WTC11 (cell line): Measurements from ENCODE around the gene CARMIL3. TPM values are rescaled to one million over a fixed set of nuclear protein-coding genes. Genes with fewer than 3 reads are reported as not detected.

Experiments
- ELF4 ChIP-seq: sonication (generic); formaldehyde crosslinking; IDR thresholded peaks from 2 replicates; pipeline ENCODE4 v1.8.1; 2022; ENCODE audit warnings: low read depth, mild to moderate bottlenecking, moderate library complexity, missing genetic modification reagents
- FOXK1 ChIP-seq: sonication (generic); formaldehyde crosslinking; IDR thresholded peaks from 2 replicates; pipeline ENCODE4 v1.8.0; 2022; ENCODE audit warnings: mild to moderate bottlenecking, moderate library complexity, missing genetic modification reagents
- GABPB1 ChIP-seq: sonication (generic); formaldehyde crosslinking; IDR thresholded peaks from 2 replicates; pipeline ENCODE4 v1.8.1; 2023; ENCODE audit warnings: mild to moderate bottlenecking, missing genetic modification reagents
- GRHL2 ChIP-seq: fragments of 250-450 bp; sonication (Bioruptor Pico); IDR thresholded peaks from 2 replicates; pipeline ENCODE4 v1.8.0; 2022; ENCODE audit warnings: mild to moderate bottlenecking, moderate library complexity; ENCODE audit not compliant: insufficient replicate concordance, severe bottlenecking
- JAZF1 ChIP-seq: fragments of 250-450 bp; sonication (Bioruptor Pico); IDR thresholded peaks from 2 replicates; pipeline ENCODE4 v1.9.0; 2021; ENCODE audit warnings: moderate library complexity, mild to moderate bottlenecking, inconsistent platforms
- JUN ChIP-seq: sonication (generic); formaldehyde crosslinking; IDR thresholded peaks from 2 replicates; pipeline ENCODE4 v1.8.0; 2023; ENCODE audit warnings: mild to moderate bottlenecking, missing genetic modification reagents
- KAT7 ChIP-seq: sonication (generic); formaldehyde crosslinking; IDR thresholded peaks from 2 replicates; pipeline ENCODE4 v1.8.1; 2023; ENCODE audit warnings: missing genetic modification reagents, mild to moderate bottlenecking, borderline replicate concordance
- TCF7 ChIP-seq: sonication (generic); formaldehyde crosslinking; IDR thresholded peaks from 2 replicates; pipeline ENCODE4 v1.8.0; 2022; ENCODE audit warnings: mild to moderate bottlenecking, low read depth, missing genetic modification reagents, moderate library complexity
- TEAD4 ChIP-seq: sonication (generic); formaldehyde crosslinking; IDR thresholded peaks from 2 replicates; pipeline ENCODE4 v1.8.0; 2022; ENCODE audit warnings: mild to moderate bottlenecking, missing genetic modification reagents
- ZNF232 ChIP-seq: sonication (generic); formaldehyde crosslinking; IDR thresholded peaks from 2 replicates; pipeline ENCODE4 v1.8.0; 2022; ENCODE audit warnings: mild to moderate bottlenecking, missing genetic modification reagents
- ZNF263 ChIP-seq: sonication (generic); formaldehyde crosslinking; IDR thresholded peaks from 2 replicates; pipeline ENCODE4 v1.8.1; 2022; ENCODE audit warnings: low read depth, mild to moderate bottlenecking, moderate library complexity, missing genetic modification reagents
- total RNA-seq: library from RNA; stranded (reverse); gene quantifications from 3 replicates; pipeline ENCODE4 v1.2.3, GENCODE V29; 2021
- TF ChIP-seq, protein P1 (sequence below): sonication (generic); formaldehyde crosslinking; IDR thresholded peaks from 2 replicates; pipeline ENCODE4 v1.8.0; 2022; ENCODE audit warnings: mild to moderate bottlenecking, missing genetic modification reagents
- TF ChIP-seq, protein P2 (sequence below): fragments of 250-450 bp; sonication (Bioruptor Pico); IDR thresholded peaks from 2 replicates; pipeline ENCODE4 v1.9.0; 2021; ENCODE audit warnings: moderate library complexity, mild to moderate bottlenecking, inconsistent platforms, borderline replicate concordance
- TF ChIP-seq, protein P3 (sequence below): sonication (generic); formaldehyde crosslinking; IDR thresholded peaks from 2 replicates; pipeline ENCODE4 v1.8.0; 2023; ENCODE audit warnings: missing genetic modification reagents, mild to moderate bottlenecking, borderline replicate concordance
- TF ChIP-seq, protein P4 (sequence below): sonication (generic); formaldehyde crosslinking; IDR thresholded peaks from 2 replicates; pipeline ENCODE4 v1.8.0; 2022; ENCODE audit warnings: missing genetic modification reagents

The CARMIL3 gene
- total RNA-seq, 1 experiment from 2014 or later = 13.0 TPM

DNA sequence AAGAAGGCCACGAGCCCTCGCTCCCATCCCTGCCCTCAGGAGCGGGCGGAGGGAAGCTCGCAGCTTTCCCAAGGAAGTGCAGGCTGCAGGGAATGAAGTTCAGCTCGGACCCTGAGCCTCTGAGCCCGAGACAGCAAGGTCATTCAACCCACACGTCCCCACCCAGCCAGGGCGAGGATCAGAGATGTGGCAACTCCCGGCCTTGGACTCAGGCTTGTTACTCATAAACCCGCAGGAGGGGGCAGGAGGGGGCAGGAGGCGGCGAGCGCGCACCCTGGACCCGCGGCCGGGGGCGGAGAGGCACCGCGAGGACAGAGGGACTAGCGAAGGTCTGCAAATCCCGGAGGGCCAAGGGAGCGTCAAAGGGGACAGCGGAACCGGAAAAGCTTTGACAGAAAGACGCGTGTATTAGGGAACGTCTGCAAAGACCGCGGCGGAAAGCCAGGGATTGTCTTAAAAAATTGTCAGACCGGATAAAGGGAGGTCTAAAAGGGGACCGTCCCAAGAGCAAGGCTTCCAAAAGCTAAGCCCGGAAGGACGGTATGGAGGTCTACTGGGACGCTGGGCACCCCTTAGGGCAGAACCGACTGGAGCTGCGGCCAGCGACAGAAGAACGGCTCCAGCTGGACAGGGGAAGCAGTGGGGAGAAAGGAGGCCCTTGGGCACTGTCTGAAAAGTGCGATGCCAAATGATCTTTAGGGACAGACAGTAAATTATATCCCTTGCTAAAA is 62.2 kb downstream of the CARMIL3 start (continued):
- TF ChIP-seq JAZF1 (CRISPR knock-in tag) = no peak
- TF ChIP-seq, protein P1, sequence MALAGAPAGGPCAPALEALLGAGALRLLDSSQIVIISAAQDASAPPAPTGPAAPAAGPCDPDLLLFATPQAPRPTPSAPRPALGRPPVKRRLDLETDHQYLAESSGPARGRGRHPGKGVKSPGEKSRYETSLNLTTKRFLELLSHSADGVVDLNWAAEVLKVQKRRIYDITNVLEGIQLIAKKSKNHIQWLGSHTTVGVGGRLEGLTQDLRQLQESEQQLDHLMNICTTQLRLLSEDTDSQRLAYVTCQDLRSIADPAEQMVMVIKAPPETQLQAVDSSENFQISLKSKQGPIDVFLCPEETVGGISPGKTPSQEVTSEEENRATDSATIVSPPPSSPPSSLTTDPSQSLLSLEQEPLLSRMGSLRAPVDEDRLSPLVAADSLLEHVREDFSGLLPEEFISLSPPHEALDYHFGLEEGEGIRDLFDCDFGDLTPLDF (CRISPR knock-in tag) = no peak
- no peak for TF ChIP-seq TEAD4 (CRISPR knock-in tag)
- no peak for TF ChIP-seq KAT7 (CRISPR knock-in tag)
- TF ChIP-seq, protein P2, sequence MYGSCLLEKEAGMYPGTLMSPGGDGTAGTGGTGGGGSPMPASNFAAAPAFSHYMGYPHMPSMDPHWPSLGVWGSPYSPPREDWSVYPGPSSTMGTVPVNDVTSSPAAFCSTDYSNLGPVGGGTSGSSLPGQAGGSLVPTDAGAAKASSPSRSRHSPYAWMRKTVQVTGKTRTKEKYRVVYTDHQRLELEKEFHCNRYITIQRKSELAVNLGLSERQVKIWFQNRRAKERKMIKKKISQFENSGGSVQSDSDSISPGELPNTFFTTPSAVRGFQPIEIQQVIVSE (CRISPR knock-in tag) = no peak
- TF ChIP-seq FOXK1 (CRISPR knock-in tag) = 0 out of 2 replicates have a peak, but pooled peaks have one; percentile 23
- no peak for TF ChIP-seq ZNF263 (CRISPR knock-in tag)
- TF ChIP-seq, protein P3, sequence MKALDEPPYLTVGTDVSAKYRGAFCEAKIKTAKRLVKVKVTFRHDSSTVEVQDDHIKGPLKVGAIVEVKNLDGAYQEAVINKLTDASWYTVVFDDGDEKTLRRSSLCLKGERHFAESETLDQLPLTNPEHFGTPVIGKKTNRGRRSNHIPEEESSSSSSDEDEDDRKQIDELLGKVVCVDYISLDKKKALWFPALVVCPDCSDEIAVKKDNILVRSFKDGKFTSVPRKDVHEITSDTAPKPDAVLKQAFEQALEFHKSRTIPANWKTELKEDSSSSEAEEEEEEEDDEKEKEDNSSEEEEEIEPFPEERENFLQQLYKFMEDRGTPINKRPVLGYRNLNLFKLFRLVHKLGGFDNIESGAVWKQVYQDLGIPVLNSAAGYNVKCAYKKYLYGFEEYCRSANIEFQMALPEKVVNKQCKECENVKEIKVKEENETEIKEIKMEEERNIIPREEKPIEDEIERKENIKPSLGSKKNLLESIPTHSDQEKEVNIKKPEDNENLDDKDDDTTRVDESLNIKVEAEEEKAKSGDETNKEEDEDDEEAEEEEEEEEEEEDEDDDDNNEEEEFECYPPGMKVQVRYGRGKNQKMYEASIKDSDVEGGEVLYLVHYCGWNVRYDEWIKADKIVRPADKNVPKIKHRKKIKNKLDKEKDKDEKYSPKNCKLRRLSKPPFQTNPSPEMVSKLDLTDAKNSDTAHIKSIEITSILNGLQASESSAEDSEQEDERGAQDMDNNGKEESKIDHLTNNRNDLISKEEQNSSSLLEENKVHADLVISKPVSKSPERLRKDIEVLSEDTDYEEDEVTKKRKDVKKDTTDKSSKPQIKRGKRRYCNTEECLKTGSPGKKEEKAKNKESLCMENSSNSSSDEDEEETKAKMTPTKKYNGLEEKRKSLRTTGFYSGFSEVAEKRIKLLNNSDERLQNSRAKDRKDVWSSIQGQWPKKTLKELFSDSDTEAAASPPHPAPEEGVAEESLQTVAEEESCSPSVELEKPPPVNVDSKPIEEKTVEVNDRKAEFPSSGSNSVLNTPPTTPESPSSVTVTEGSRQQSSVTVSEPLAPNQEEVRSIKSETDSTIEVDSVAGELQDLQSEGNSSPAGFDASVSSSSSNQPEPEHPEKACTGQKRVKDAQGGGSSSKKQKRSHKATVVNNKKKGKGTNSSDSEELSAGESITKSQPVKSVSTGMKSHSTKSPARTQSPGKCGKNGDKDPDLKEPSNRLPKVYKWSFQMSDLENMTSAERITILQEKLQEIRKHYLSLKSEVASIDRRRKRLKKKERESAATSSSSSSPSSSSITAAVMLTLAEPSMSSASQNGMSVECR (CRISPR knock-in tag) = peak; percentile 58; the same call in 1 of the 2 replicates
- no peak for TF ChIP-seq ELF4 (CRISPR knock-in tag)
- TF ChIP-seq GRHL2 (CRISPR knock-in tag) = no peak
- no peak for TF ChIP-seq ZNF232 (CRISPR knock-in tag)
- TF ChIP-seq GABPB1 (CRISPR knock-in tag) = peak; percentile 94
- TF ChIP-seq JUN (CRISPR knock-in tag) = no peak
- TF ChIP-seq, protein P4, sequence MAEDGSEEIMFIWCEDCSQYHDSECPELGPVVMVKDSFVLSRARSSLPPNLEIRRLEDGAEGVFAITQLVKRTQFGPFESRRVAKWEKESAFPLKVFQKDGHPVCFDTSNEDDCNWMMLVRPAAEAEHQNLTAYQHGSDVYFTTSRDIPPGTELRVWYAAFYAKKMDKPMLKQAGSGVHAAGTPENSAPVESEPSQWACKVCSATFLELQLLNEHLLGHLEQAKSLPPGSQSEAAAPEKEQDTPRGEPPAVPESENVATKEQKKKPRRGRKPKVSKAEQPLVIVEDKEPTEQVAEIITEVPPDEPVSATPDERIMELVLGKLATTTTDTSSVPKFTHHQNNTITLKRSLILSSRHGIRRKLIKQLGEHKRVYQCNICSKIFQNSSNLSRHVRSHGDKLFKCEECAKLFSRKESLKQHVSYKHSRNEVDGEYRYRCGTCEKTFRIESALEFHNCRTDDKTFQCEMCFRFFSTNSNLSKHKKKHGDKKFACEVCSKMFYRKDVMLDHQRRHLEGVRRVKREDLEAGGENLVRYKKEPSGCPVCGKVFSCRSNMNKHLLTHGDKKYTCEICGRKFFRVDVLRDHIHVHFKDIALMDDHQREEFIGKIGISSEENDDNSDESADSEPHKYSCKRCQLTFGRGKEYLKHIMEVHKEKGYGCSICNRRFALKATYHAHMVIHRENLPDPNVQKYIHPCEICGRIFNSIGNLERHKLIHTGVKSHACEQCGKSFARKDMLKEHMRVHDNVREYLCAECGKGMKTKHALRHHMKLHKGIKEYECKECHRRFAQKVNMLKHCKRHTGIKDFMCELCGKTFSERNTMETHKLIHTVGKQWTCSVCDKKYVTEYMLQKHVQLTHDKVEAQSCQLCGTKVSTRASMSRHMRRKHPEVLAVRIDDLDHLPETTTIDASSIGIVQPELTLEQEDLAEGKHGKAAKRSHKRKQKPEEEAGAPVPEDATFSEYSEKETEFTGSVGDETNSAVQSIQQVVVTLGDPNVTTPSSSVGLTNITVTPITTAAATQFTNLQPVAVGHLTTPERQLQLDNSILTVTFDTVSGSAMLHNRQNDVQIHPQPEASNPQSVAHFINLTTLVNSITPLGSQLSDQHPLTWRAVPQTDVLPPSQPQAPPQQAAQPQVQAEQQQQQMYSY (CRISPR knock-in tag) = no peak
- no peak for TF ChIP-seq TCF7 (CRISPR knock-in tag)
